NCI-H82 (cell line): ENCODE results near the gene NR3C2.
A peak's percentile ranks its signal among the peaks of the same experiment; 100 is the strongest.
"Not testable (repeated sequence)": the region's sequence is repeated elsewhere in the genome, so short reads cannot be mapped to it uniquely, and the experiment has no call there.

Source experiments
- DNase-seq: peaks from one replicate; lab custom pipeline; 2025; lab: John Stamatoyannopoulos, UW

NR3C2 gene

GRCh38 chr4:148166132-148166591, 276.1 kb downstream of the NR3C2 start:
- no peak for DNase-seq

- peak; percentile 4 for DNase-seq
Observed at GRCh38 chr4:148164557-148164956, 277.7 kb downstream of the NR3C2 start.

- no peak for DNase-seq
Observed at GRCh38 chr4:148162991-148163390, 279.2 kb downstream of the NR3C2 start.

GRCh38 chr4:148162519-148162918, 279.7 kb downstream of the NR3C2 start:
- no peak for DNase-seq

GRCh38 chr4:148161601-148162000, 280.6 kb downstream of the NR3C2 start:
- DNase-seq: no peak

GRCh38 chr4:148159793-148160192, 282.4 kb downstream of the NR3C2 start:
- DNase-seq: no peak

- DNase-seq: no peak
Observed at GRCh38 chr4:148154769-148155168, 287.4 kb downstream of the NR3C2 start.

GRCh38 chr4:148152868-148153625, 289.2 kb downstream of the NR3C2 start:
- DNase-seq: no peak

- no peak for DNase-seq
Observed at GRCh38 chr4:148151806-148152205, 290.4 kb downstream of the NR3C2 start.

GRCh38 chr4:148145475-148145874, 296.7 kb downstream of the NR3C2 start:
- no peak for DNase-seq

- DNase-seq: no peak
Observed at GRCh38 chr4:148143174-148143573, 299.0 kb downstream of the NR3C2 start.

- DNase-seq: peak; percentile 48
Observed at GRCh38 chr4:148141501-148141900, 300.7 kb downstream of the NR3C2 start.

GRCh38 chr4:148126825-148127224, 315.4 kb downstream of the NR3C2 start:
- DNase-seq: no peak

GRCh38 chr4:148124512-148124911, 317.7 kb downstream of the NR3C2 start:
- DNase-seq: no peak

GRCh38 chr4:148123161-148123560, 319.1 kb downstream of the NR3C2 start:
- not testable (repeated sequence) for DNase-seq

- no peak for DNase-seq
Observed at GRCh38 chr4:148120216-148120615, 322.0 kb downstream of the NR3C2 start.

- DNase-seq: no peak
Observed at GRCh38 chr4:148118633-148119032, 323.6 kb downstream of the NR3C2 start.

GRCh38 chr4:148118179-148118578, 324.0 kb downstream of the NR3C2 start:
- no peak for DNase-seq

GRCh38 chr4:148116969-148117368, 325.2 kb downstream of the NR3C2 start:
- DNase-seq: no peak

GRCh38 chr4:148116264-148116663, 325.9 kb downstream of the NR3C2 start:
- no peak for DNase-seq

GRCh38 chr4:148114436-148114835, 327.8 kb downstream of the NR3C2 start:
- DNase-seq: no peak

- no peak for DNase-seq
Observed at GRCh38 chr4:148112231-148112982, 329.8 kb downstream of the NR3C2 start.

GRCh38 chr4:148110169-148110568, 332.0 kb downstream of the NR3C2 start:
- no peak for DNase-seq
